Testis (tissue), 3 donors: ENCODE measurements around the gene NDUFS3. TPM values are rescaled to one million over a fixed set of nuclear protein-coding genes. Genes with fewer than 3 reads are reported as not detected.
A peak's percentile ranks its signal among the peaks of the same experiment; 100 is the strongest.

Experiments
- DNase-seq: peaks from one replicate; pipeline ENCODE4 v3.0.0-alpha.2; 2019
- H3K27ac ChIP-seq, 2 donors: fragments of 200-600 bp; sonication (generic); one replicate each; pipeline ENCODE4 v1.5.1; 2019
- H3K27me3 ChIP-seq: fragments of 200-600 bp; sonication (generic); one replicate; pipeline ENCODE4 v1.5.1; 2019
- H3K36me3 ChIP-seq: fragments of 200-600 bp; sonication (generic); one replicate; pipeline ENCODE4 v1.5.1; 2017; ENCODE audit warnings: low read depth; ENCODE audit errors: missing control alignments
- H3K4me1 ChIP-seq: fragments of 200-600 bp; sonication (generic); one replicate; pipeline ENCODE4 v1.5.1; 2019
- H3K4me3 ChIP-seq, 2 donors: fragments of 200-600 bp; sonication (generic); one replicate each; pipeline ENCODE4 v1.5.1; 2017 to 2019
- H3K9me3 ChIP-seq: fragments of 200-600 bp; sonication (generic); one replicate; pipeline ENCODE4 v1.5.1; 2017
- POLR2A ChIP-seq: fragments of 450-650 bp; IDR thresholded peaks from one replicate; pipeline ENCODE4 v1.6.1; 2017; ENCODE audit warnings: antibody characterized with exemption, mild to moderate bottlenecking, moderate library complexity
- WGBS, 2 donors: methylation state at CpG; one replicate each; pipeline ENCODE4 v1.1.5; 2018; 5-methylcytosine and 5-hydroxymethylcytosine counted together
- intact Hi-C: fragments of 100-400 bp; cut with DNase I; formaldehyde crosslinking; loops from one replicate; pipeline ENCODE4 v1.15.1; 2023; ENCODE audit warnings: low total_unique reads
- polyA plus RNA-seq: library from polyadenylated mRNA; stranded (reverse); fragments of 350-450 nt; fragmentation: Illumina TruSeq; extraction: RNeasy Lipid Tissue Mini Kit (QIAGEN cat#74804); gene quantifications from one replicate; pipeline ENCODE4 v1.2.3, GENCODE V29; 2014; ENCODE audit warnings: low read depth, low replicate concordance; ENCODE audit not compliant: insufficient read depth
- total RNA-seq, 2 donors: library from RNA; depleted of rRNA; stranded (reverse); fragments of >200 nt; gene quantifications; one replicate each; pipeline ENCODE4 v1.2.3, GENCODE V29; 2016
- TF ChIP-seq, protein P1 (sequence below), 3 experiments: fragments of 450-650 bp in 2 of 3; fragments of 200-600 bp in 1 of 3; sonication (generic) in 1 of 3; IDR thresholded peaks; one replicate each; pipeline ENCODE4 v1.5.1; 2016 to 2019; ENCODE audit warnings: antibody characterized with exemption in 3 of 3, mild to moderate bottlenecking in 2 of 3, moderate library complexity in 1 of 3

The NDUFS3 gene
- total and polyA plus RNA-seq, 3 donors from 2014 or later: 69.8 to 121 (median 88.5) TPM

DNA sequence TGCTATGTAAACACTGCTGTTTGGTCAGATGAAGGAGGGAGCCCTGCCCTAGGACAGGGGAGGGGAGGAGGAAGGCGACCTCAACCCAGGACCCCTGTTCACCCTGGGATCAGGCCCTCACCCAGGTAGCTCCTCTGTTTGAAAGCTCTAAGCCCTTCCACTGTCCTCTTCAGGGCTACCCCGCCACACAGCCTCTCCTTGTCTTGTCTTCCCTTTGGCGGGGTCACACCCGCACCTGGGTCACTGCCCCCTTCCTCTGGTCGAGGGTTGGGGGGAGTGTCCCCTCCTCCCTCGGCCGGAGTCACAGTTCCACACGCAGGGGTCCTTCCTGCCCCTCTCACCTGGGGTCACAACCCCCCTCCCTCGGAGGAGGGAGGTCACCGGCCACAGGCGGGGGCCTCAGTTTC lies 13.9 kb upstream of the NDUFS3 start:
- H3K4me3 ChIP-seq: peak overlapping the region; percentile 68 to 76
- peak overlapping the region; percentile 13 to 62 for H3K27ac ChIP-seq
- peaks cover 4% of the 10 kb centered on the region for H3K4me1 ChIP-seq
- intact Hi-C loops: no loop called here
- 10 to 14% methylated on average over 7 to 10 of the region's 11 CpGs for WGBS, 2 donors
- no peak for TF ChIP-seq POLR2A
- TF ChIP-seq, protein P1, sequence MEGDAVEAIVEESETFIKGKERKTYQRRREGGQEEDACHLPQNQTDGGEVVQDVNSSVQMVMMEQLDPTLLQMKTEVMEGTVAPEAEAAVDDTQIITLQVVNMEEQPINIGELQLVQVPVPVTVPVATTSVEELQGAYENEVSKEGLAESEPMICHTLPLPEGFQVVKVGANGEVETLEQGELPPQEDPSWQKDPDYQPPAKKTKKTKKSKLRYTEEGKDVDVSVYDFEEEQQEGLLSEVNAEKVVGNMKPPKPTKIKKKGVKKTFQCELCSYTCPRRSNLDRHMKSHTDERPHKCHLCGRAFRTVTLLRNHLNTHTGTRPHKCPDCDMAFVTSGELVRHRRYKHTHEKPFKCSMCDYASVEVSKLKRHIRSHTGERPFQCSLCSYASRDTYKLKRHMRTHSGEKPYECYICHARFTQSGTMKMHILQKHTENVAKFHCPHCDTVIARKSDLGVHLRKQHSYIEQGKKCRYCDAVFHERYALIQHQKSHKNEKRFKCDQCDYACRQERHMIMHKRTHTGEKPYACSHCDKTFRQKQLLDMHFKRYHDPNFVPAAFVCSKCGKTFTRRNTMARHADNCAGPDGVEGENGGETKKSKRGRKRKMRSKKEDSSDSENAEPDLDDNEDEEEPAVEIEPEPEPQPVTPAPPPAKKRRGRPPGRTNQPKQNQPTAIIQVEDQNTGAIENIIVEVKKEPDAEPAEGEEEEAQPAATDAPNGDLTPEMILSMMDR (IDR thresholded peaks at IDR 0.05): no peak
- DNase-seq: no peak
- no peaks in the 10 kb centered on the region for H3K36me3 ChIP-seq
- H3K9me3 ChIP-seq: no peaks in the 10 kb centered on the region
- H3K27me3 ChIP-seq: no peaks in the 10 kb centered on the region

DNA sequence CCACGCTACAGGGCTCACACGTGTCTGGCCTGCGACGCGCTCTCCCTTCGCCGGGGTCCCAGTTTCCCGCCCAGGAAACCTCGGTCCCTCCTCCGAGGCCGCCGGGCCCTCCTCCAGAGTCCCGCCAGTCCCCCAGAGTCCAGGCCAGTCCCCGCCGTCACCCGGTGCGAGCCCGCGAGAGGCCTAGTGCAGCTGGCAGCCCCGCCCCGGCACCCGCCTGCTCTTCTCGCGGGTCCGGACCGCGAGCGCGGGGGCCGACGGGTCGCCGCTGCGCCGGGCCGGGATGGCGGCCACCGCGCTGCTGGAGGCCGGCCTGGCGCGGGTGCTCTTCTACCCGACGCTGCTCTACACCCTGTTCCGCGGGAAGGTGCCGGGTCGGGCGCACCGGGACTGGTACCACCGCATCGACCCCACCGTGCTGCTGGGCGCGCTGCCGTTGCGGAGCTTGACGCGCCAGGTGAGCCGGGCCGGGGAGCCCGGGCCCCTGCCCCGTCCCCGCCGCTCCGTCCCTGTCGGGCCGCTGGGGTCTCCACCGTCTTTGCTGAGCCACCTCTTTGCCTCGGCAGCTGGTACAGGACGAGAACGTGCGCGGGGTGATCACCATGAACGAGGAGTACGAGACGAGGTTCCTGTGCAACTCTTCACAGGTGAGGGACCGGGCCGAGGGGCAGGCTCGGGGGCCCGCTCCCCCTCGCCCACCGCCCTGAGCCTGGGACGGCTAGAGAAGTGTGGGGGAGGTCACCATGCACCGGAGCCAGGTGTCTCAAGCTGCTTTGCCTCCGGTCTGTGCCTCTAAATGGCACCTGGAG lies 13.3 kb upstream of the NDUFS3 start, which contains the start of gene PTPMT1:
PTPMT1 (plus strand) TSS at position 260 of the 809 bp plus-strand sequence; CDS start at position 284, 24 bp downstream.
- H3K4me3 ChIP-seq: peak within 1 kb of the TSS; percentile 68 to 76
- 0 to 1% methylated on average over 1 to 48 of the region's 86 CpGs for WGBS, 2 donors
- TF ChIP-seq, protein P1 (IDR thresholded peaks at IDR 0.05): no peak
- TF ChIP-seq POLR2A: no peak

DNA sequence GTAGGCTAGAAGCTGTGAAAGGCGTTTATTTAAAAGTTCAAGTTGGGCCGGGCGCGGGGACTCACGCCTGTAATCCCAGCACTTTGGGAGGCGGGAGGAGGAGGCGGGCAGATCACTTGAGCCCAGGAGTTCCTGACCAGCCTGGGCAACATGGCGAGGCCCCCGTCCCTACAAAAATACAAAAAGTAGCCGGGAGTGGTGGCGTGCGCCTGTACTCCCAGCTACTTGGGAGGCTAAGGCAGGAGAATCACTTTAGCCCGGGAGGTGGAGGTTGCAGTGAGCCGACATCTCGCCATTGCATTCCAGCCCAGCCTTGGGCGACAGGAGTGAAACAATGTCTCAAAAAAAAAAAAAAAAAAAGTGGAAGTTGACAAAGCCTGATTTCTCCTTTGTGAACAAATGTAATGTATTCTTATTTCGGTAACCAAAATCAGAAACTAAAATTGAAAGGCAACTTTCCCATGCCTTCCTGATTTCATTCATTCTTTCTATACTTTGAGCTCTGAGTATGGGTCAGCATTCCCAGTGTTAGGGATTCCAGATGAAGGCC lies 12.7 kb upstream of the NDUFS3 start:
- Histone ChIP-seq H3K4me1 (peaks cover 4% of the 10 kb centered on the region), H3K27ac (peak overlapping the region; percentile 13 to 62), H3K4me3 (peak overlapping the region; percentile 68 to 76), H3K36me3 (no peaks in the 10 kb centered on the region), H3K9me3 (no peaks in the 10 kb centered on the region), H3K27me3 (no peaks in the 10 kb centered on the region)
- DNase-seq: peak; percentile 37
- intact Hi-C loops: no loop called here
- WGBS, 2 donors: 25 to 27% methylated on average over 17 of the region's 17 CpGs
- TF ChIP-seq, protein P1 (IDR thresholded peaks at IDR 0.05): no peak
- no peak for TF ChIP-seq POLR2A

More for the DNA sequence above, 13.3 kb upstream of the NDUFS3 start, which contains the start of gene PTPMT1:
- Histone ChIP-seq H3K27me3 (no peaks in the 10 kb centered on the region), H3K4me1 (peaks cover 4% of the 10 kb centered on the region), H3K27ac (peak within 1 kb of the TSS; percentile 13 to 62), H3K9me3 (no peaks in the 10 kb centered on the region), H3K36me3 (no peaks in the 10 kb centered on the region)
- peak; percentile 70 for DNase-seq
- intact Hi-C loops: no loop called here

DNA sequence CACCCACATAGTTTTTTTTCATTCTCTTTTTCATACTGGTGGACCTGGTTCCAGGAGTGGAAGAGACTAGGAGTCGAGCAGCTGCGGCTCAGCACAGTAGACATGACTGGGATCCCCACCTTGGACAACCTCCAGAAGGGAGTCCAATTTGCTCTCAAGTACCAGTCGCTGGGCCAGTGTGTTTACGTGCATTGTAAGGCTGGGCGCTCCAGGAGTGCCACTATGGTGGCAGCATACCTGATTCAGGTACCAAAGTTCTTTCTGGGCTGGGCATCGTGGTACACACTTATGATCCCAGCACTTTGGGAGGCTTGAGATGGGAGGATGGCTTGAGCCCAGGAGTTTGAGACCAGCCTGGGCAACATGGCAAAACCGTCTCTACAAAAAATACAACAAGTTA lies 9.2 kb upstream of the NDUFS3 start:
- Histone ChIP-seq H3K27me3 (no peaks in the 10 kb centered on the region), H3K4me3 (no peak overlapping the region), H3K9me3 (no peaks in the 10 kb centered on the region), H3K4me1 (peaks cover 8% of the 10 kb centered on the region), H3K36me3 (no peaks in the 10 kb centered on the region), H3K27ac (no peak overlapping the region)
- WGBS, 2 donors: 88 to 98% methylated on average over 7 of the region's 7 CpGs
- intact Hi-C loops: no loop called here
- no peak for DNase-seq
- TF ChIP-seq, protein P1 (IDR thresholded peaks at IDR 0.05): no peak
- no peak for TF ChIP-seq POLR2A
